Transverse colon (tissue), 4 donors: ENCODE measurements around the gene FAM50B.

ENCODE experiments used
- CTCF ChIP-seq, 5 experiments: fragments of 200-600 bp in 3 of 5; fragments of 450-650 bp in 2 of 5; sonication (generic) in 3 of 5; IDR thresholded peaks; 1 replicate in 2 of 5; 2 replicates in 3 of 5; pipeline ENCODE4 v1.5.1; 2016 to 2017; ENCODE audit warnings: antibody characterized with exemption in 5 of 5, inconsistent platforms in 3 of 5, mild to moderate bottlenecking in 2 of 5, moderate library complexity in 1 of 5
- EP300 ChIP-seq: sonication (generic); formaldehyde crosslinking; IDR thresholded peaks from one replicate; pipeline ENCODE4 v1.6.1; 2017; ENCODE audit warnings: antibody characterized with exemption, low read depth
- POLR2A ChIP-seq: fragments of 450-650 bp; IDR thresholded peaks from one replicate; pipeline ENCODE4 v1.6.1; 2016; ENCODE audit warnings: antibody characterized with exemption, mild to moderate bottlenecking, moderate library complexity
- POLR2AphosphoS5 ChIP-seq, 3 donors: sonication (generic); formaldehyde crosslinking; IDR thresholded peaks; one replicate each; pipeline ENCODE4 v1.6.1; 2016; ENCODE audit warnings: antibody characterized with exemption in 3 of 3

DNA sequence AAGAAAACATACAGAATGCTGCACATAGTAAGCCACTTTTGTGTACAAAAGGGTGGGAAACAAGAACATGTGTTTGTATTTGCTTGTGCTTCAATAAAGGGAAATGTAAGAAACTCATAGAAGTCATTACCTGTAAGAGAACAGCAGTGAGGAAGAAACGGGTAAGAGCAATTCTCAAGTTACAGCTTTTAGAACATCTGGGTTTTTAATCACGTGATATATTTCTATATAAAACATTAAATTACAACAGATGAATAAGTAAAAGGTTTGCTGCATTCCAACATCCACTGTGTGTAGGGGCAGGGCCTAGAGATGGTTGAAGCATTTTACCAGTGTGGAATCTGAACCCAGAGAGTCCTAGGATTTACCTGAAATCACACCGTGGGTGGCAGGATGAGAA, 36.6 kb upstream of the FAM50B start:
- TF ChIP-seq CTCF (IDR thresholded peaks at IDR 0.05) (no peak), POLR2A (no peak), EP300 (no peak), POLR2AphosphoS5 (IDR thresholded peaks at IDR 0.05) (no peak)
